Upper lobe of left lung (tissue), 4 donors: ENCODE results near the gene CAPN12.

Source experiments
- POLR2A ChIP-seq, 4 donors: fragments of 450-650 bp; IDR thresholded peaks; one replicate each; pipeline ENCODE4 v1.5.1; 2016 to 2017; ENCODE audit warnings: antibody characterized with exemption in 4 of 4, mild to moderate bottlenecking in 2 of 4
- POLR2AphosphoS5 ChIP-seq, 2 donors: sonication (generic); formaldehyde crosslinking; IDR thresholded peaks; one replicate each; pipeline ENCODE4 v1.5.1; 2017; ENCODE audit warnings: antibody characterized with exemption in 2 of 2
- TF ChIP-seq, protein P1 (sequence below), 6 experiments: fragments of 450-650 bp in 4 of 6; fragments of 200-600 bp in 2 of 6; sonication (generic) in 2 of 6; IDR thresholded peaks; one replicate each; pipeline ENCODE4 v1.5.1; 2016 to 2019; ENCODE audit warnings: antibody characterized with exemption in 6 of 6

DNA sequence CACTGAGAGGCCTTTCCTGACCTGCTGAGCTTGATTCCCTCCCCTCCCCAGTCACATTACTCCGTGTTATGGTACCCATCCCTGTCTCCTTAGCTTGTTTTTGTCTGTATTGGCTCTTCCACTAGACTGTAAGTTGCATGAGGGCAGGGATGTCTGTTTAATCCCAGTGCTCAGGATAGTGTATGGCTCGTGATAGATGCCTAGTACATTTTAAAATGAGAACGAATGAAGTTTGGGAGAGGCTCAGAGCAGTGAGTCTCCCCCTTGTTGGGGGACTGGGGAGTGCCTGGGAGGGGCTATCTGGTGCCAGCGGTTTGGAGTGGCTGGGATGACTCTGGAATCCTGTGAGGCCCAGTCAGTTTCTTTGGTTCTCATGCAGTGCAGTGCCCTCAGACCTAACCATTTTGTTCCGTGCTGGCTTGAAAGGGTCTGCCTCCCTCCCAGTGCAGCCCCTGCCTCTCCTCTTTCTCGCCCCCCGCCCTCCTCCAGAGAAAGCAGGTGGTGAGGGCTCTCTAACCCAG, 61.3 kb downstream of the CAPN12 start:
- TF ChIP-seq, protein P1, sequence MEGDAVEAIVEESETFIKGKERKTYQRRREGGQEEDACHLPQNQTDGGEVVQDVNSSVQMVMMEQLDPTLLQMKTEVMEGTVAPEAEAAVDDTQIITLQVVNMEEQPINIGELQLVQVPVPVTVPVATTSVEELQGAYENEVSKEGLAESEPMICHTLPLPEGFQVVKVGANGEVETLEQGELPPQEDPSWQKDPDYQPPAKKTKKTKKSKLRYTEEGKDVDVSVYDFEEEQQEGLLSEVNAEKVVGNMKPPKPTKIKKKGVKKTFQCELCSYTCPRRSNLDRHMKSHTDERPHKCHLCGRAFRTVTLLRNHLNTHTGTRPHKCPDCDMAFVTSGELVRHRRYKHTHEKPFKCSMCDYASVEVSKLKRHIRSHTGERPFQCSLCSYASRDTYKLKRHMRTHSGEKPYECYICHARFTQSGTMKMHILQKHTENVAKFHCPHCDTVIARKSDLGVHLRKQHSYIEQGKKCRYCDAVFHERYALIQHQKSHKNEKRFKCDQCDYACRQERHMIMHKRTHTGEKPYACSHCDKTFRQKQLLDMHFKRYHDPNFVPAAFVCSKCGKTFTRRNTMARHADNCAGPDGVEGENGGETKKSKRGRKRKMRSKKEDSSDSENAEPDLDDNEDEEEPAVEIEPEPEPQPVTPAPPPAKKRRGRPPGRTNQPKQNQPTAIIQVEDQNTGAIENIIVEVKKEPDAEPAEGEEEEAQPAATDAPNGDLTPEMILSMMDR (IDR thresholded peaks at IDR 0.05): no peak
- TF ChIP-seq POLR2A (IDR thresholded peaks at IDR 0.05): no peak
- TF ChIP-seq POLR2AphosphoS5 (IDR thresholded peaks at IDR 0.05): no peak
